ENCODE results near the gene TCF7L1.

GRCh38 chr2:85162746-85163301 lies 29.6 kb downstream of the TCF7L1 start:
- TF ChIP-seq CTCF (IDR thresholded peaks at IDR 0.05) (no peak), POLR2A (IDR thresholded peaks at IDR 0.05) (no peak)

Measured in uterus (tissue), 2 donors.